ENCODE results near the gene SHC4.

SHC4 gene

DNA sequence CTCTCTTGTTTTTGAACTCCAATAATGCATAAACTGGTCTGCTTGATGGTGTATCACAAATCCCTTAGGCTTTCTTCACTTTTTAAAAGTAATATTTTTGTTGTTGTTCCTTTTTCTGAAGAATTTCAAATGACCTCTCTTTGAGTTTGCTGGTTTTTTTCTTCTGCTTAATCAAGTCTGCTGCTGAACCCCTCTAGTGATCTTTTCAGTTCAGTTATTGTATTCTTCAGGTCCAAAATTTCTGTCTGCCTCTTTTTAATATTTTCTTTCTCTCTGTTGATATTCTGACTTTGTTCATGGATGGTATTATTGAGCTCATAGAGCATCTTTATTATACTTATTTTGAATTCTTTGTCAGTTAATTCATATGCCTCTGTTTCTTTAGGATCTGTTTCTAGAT is 131.1 kb downstream of the SHC4 start:
- TF ChIP-seq Cebpa-rat (IDR thresholded peaks at IDR 0.05), result no peak
- H3K9ac ChIP-seq, result no peak overlapping the region

GRCh38 chr15:48828906-48829305 is 134.8 kb downstream of the SHC4 start:
- Histone ChIP-seq H3K27me3 (no peaks in the 10 kb centered on the region), H3K4me3 (no peak overlapping the region), H3K4me1 (no peaks in the 10 kb centered on the region), H3K27ac (no peak overlapping the region), H3K9me3 (replicated peaks in 1 of 11) (peaks cover 10 to 22% (median 19%) of the 10 kb centered on the region in 11 experiments), H3K9ac (no peak overlapping the region), H4K20me1 (no peaks in the 10 kb centered on the region), H3K36me3 (no peaks in the 10 kb centered on the region), H3K4me2 (no peak overlapping the region)
- no peak for TF ChIP-seq Cebpa-rat (IDR thresholded peaks at IDR 0.05)

More for the DNA sequence above, 131.1 kb downstream of the SHC4 start:
- Histone ChIP-seq H3K27ac (no peak overlapping the region), H3K27me3 (no peaks in the 10 kb centered on the region), H3K4me3 (no peak overlapping the region), H3K4me1 (no peaks in the 10 kb centered on the region), H4K20me1 (no peaks in the 10 kb centered on the region), H3K9me3 (replicated peaks in 1 of 11) (peaks cover 10 to 25% (median 19%) of the 10 kb centered on the region in 11 experiments), H3K36me3 (no peaks in the 10 kb centered on the region), H3K4me2 (no peak overlapping the region)

DNA sequence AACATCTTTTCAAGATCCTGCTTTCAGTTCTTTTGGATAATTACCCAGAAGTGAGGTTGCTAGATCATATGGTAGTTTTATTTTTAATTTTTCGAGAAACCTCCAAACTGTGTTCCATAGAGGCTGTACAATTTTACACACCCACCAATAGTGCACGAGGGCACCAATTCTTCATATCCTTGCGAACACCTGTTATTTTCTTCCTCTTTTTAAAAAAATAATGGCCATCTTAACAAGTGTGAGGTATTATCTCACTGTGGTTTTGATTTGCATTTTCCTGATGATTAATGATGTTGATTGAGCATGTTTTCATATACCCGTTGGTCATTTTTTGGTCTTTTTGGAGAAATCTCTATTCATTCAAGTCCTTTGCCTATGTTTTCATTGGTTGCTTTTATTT is 135.2 kb downstream of the SHC4 start:
- Histone ChIP-seq H3K4me3 (no peak overlapping the region), H3K9me3 (replicated peaks in 1 of 11) (peaks cover 7 to 18% (median 16%) of the 10 kb centered on the region in 11 experiments), H4K20me1 (no peaks in the 10 kb centered on the region), H3K27ac (no peak overlapping the region), H3K4me1 (no peaks in the 10 kb centered on the region), H3K27me3 (no peaks in the 10 kb centered on the region), H3K9ac (no peak overlapping the region), H3K36me3 (no peaks in the 10 kb centered on the region), H3K4me2 (no peak overlapping the region)
- TF ChIP-seq Cebpa-rat (IDR thresholded peaks at IDR 0.05), result no peak

GRCh38 chr15:48825075-48825474 is 138.6 kb downstream of the SHC4 start:
- Histone ChIP-seq H3K9me3 (replicated peaks in 1 of 11) (peaks cover 0 to 10% (median 3%) of the 10 kb centered on the region in 11 experiments; a peak in 3 of 22 replicates), H3K27ac (no peak overlapping the region)
- no peak for TF ChIP-seq Cebpa-rat (IDR thresholded peaks at IDR 0.05)

GRCh38 chr15:48823706-48824105 is 140.0 kb downstream of the SHC4 start:
- no peak overlapping the region for H3K27ac ChIP-seq
- peaks cover 0 to 10% (median 3%) of the 10 kb centered on the region in 11 experiments; a peak in 3 of 22 replicates for H3K9me3 ChIP-seq (replicated peaks in 1 of 11)
- no peaks in the 10 kb centered on the region for H3K36me3 ChIP-seq
- no peaks in the 10 kb centered on the region for H4K20me1 ChIP-seq
- TF ChIP-seq Cebpa-rat (IDR thresholded peaks at IDR 0.05), result no peak
- H3K4me3 ChIP-seq, result no peak overlapping the region
- H3K4me2 ChIP-seq, result no peak overlapping the region
- no peak overlapping the region for H3K9ac ChIP-seq
- no peaks in the 10 kb centered on the region for H3K27me3 ChIP-seq
- H3K4me1 ChIP-seq, result no peaks in the 10 kb centered on the region

More at GRCh38 chr15:48825075-48825474, 138.6 kb downstream of the SHC4 start:
- H3K4me2 ChIP-seq, result no peak overlapping the region
- H3K36me3 ChIP-seq, result no peaks in the 10 kb centered on the region
- H3K4me3 ChIP-seq, result no peak overlapping the region
- H3K4me1 ChIP-seq, result no peaks in the 10 kb centered on the region
- H4K20me1 ChIP-seq, result no peaks in the 10 kb centered on the region
- H3K27me3 ChIP-seq, result no peaks in the 10 kb centered on the region
- no peak overlapping the region for H3K9ac ChIP-seq

DNA sequence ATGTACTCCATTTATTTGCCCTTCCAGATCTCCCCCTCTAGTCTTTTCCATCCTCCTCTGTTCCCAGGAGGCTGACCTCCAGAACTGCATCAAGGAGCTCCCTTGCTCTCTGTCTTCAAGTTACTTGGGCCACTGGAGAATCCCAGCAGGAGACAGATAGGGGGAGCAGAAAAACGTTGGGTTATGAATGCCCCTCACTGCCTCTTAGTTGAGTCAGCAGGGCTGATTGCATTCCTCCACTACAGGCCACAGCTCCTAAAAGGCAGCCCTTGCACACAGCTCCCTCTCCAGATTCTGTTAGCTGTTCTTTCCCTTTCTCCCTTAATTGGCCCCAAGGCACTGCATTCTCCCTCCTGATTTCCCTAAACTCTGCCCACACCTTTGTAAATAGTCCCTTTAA is 140.5 kb downstream of the SHC4 start:
- no peaks in the 10 kb centered on the region for H4K20me1 ChIP-seq
- no peak overlapping the region for H3K9ac ChIP-seq
- no peaks in the 10 kb centered on the region for H3K27me3 ChIP-seq
- H3K4me1 ChIP-seq, result no peaks in the 10 kb centered on the region
- no peak for TF ChIP-seq Cebpa-rat (IDR thresholded peaks at IDR 0.05)
- peaks cover 0 to 10% (median 3%) of the 10 kb centered on the region in 11 experiments; a peak in 3 of 22 replicates for H3K9me3 ChIP-seq (replicated peaks in 1 of 11)
- no peaks in the 10 kb centered on the region for H3K36me3 ChIP-seq
- no peak overlapping the region for H3K4me3 ChIP-seq
- H3K27ac ChIP-seq, result no peak overlapping the region
- no peak overlapping the region for H3K4me2 ChIP-seq

DNA sequence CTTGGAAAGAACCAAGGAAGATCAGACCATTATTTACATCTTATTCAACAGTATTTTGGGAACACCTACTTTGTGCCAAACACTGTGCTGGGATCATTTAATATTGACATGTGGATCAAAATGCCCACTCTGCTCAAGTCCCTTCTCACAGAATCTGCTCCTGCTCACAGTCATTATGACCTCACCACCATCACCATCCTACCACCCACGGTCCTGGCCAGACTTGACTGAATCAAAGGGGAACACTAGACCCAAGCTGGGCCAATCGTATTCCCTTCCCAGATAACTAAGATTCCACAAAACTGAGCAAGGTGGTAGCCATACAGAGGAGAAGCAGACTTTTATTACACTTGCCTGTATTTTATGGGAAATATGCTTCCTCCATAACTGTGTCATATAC is 149.4 kb downstream of the SHC4 start:
- H3K27ac ChIP-seq, result no peak overlapping the region
- peaks cover 10 to 18% (median 16%) of the 10 kb centered on the region in 10 experiments for H3K4me1 ChIP-seq
- H3K27me3 ChIP-seq, result no peaks in the 10 kb centered on the region
- H3K9me3 ChIP-seq (replicated peaks in 1 of 11), result no peaks in the 10 kb centered on the region
- H3K4me3 ChIP-seq, result no peak overlapping the region
- H3K36me3 ChIP-seq, result no peaks in the 10 kb centered on the region
- H3K4me2 ChIP-seq, result no peak overlapping the region
- H4K20me1 ChIP-seq, result no peaks in the 10 kb centered on the region; a peak in 1 of 22 replicates
- no peak for TF ChIP-seq Cebpa-rat (IDR thresholded peaks at IDR 0.05)
- H3K9ac ChIP-seq, result no peak overlapping the region

DNA sequence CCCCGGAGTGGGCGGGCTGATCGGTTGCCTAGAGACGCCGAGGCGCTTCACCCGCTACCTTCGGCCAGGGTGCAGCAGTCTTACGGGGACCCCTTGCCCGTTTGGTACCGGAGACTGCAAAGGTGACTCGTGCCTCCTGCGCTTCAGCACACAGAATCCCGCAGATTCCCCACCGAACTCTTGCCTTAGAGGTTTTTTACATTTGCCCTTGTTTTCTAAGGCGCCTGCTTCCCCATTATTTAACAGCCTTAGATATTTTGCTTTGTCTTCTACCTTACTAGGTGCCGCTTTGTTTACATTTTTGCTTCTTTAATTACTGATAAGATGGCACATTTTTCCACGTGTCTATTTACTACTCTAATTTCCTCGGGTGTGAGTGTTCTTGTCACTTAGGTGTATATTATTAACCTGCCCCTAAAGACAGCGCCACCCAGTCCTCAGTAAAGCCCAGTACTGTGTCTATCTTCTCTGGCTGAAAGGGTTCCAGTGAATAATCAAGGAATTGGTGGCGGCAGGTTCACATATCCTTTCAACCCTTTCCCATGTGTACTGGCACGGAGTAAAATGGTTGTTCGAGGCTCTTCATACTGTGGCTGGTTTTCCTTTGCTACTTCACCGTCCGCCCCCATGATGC is 152.3 kb downstream of the SHC4 start:
- TF ChIP-seq Cebpa-rat (IDR thresholded peaks at IDR 0.05), result no peak

DNA sequence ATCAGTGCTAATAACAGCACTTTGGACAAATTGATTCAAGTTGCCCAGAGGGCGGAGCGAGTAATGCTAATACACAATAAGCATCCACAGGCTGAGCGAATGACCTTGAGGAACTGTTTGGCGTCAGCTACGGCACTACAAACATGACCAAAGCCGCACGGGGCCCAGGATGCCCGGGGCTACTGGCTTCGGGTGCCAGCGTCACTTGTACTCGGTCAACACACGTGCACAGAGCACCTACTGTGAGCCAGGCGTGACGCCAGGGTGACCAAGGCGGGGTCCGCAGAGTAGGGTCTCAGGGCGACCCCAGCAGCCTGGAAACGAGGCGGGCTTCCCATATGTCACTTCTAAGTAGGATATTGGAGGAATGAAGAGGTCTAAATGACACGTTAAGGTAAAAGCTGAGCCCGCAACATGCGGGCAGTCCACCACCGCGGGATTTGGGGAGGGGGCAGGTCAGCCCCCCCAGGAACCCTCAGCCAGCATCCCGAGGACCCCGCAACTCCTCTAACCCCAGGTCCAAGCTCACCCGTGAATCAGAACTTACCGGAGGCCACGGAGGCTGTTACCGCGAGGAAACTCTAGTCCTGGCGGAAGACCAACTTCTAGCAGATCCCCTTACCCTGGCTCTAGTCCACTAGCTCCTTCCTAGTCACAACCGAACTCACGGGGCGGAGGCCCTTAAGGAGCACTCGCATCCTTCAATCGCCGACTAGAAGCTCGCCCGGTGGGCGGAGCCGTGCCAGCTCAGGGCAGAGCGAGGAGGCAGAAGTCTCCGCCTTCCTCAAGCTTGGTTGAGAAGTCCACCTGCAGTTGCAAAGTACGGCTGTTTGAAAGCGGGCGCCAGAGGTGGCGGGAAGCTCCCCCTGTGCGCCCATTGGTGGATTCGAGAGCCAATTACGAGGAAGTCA is 153.1 kb downstream of the SHC4 start, which contains the start of gene CEP152:
CEP152 (minus strand) TSS at position 656 of the 911 bp plus-strand sequence. CDS start 5,420 bp downstream, outside the sequence.
- H3K27ac ChIP-seq, result peak within 1 kb of the TSS; percentile 45 to 95 (median 87); a peak in 21 of 22 replicates
- no peaks in the 10 kb centered on the region for H3K9me3 ChIP-seq (replicated peaks in 1 of 11)
- no peaks in the 10 kb centered on the region; a peak in 1 of 22 replicates for H3K36me3 ChIP-seq
- no peak for TF ChIP-seq Cebpa-rat (IDR thresholded peaks at IDR 0.05)
- no peaks in the 10 kb centered on the region for H3K27me3 ChIP-seq
- peak within 1 kb of the TSS; percentile 83 to 94 (median 90) for H3K9ac ChIP-seq
- peaks cover 0 to 15% (median 2%) of the 10 kb centered on the region in 11 experiments; a peak in 4 of 22 replicates for H4K20me1 ChIP-seq
- H3K4me2 ChIP-seq, result peak within 1 kb of the TSS; percentile 79 to 94 (median 86)
- peak within 1 kb of the TSS; percentile 84 to 93 (median 87) for H3K4me3 ChIP-seq
- H3K4me1 ChIP-seq, result peaks cover 32 to 49% (median 41%) of the 10 kb centered on the region in 10 experiments

More for the DNA sequence above, 152.3 kb downstream of the SHC4 start:
- Histone ChIP-seq H3K4me3 (peak overlapping the region; percentile 84 to 93 (median 87)), H3K4me1 (peaks cover 25 to 41% (median 34%) of the 10 kb centered on the region in 10 experiments), H3K36me3 (no peaks in the 10 kb centered on the region), H4K20me1 (peaks cover 0 to 7% (median 0%) of the 10 kb centered on the region in 11 experiments; a peak in 3 of 22 replicates), H3K4me2 (peak overlapping the region; percentile 67 to 88 (median 81)), H3K27me3 (no peaks in the 10 kb centered on the region), H3K9me3 (replicated peaks in 1 of 11) (no peaks in the 10 kb centered on the region), H3K27ac (peak overlapping the region in 4 of 11 experiments; percentile 49 to 95 (median 68); a peak in 8 of 22 replicates), H3K9ac (peak overlapping the region; percentile 40 to 94 (median 88); a peak in 21 of 22 replicates)
